Adipocyte (in vitro differentiated cells): Measurements from ENCODE around the gene EYA2.

Experiments used
- DNase-seq: peaks from one replicate; pipeline ENCODE4 v3.0.0-alpha.2; 2015; ENCODE audit warnings: low read depth
- H3K27me3 ChIP-seq: replicated peaks from 2 replicates; pipeline ENCODE4 v1.7.0; 2013; ENCODE audit warnings: mild to moderate bottlenecking, low read length, moderate library complexity; ENCODE audit not compliant: control insufficient read depth, insufficient read depth
- H3K36me3 ChIP-seq: 2 replicates; pipeline ENCODE4 v1.7.0; 2013; ENCODE audit warnings: low read length, mild to moderate bottlenecking, moderate library complexity; ENCODE audit not compliant: control insufficient read depth, insufficient read depth, severe bottlenecking
- H3K4me1 ChIP-seq: 2 replicates; pipeline ENCODE4 v1.7.0; 2013; ENCODE audit warnings: mild to moderate bottlenecking, low read length, moderate library complexity; ENCODE audit not compliant: control insufficient read depth, insufficient read depth
- H3K4me3 ChIP-seq: 2 replicates; pipeline ENCODE4 v1.7.0; 2013; ENCODE audit warnings: mild to moderate bottlenecking, low read length, moderate library complexity
- H3K9ac ChIP-seq: 2 replicates; pipeline ENCODE4 v1.7.0; 2013; ENCODE audit warnings: mild to moderate bottlenecking, low read length, moderate library complexity
- H3K9me3 ChIP-seq: 2 replicates; pipeline ENCODE4 v1.7.0; 2013; ENCODE audit warnings: mild to moderate bottlenecking, low read length, moderate library complexity; ENCODE audit not compliant: control insufficient read depth

Gene EYA2

DNA sequence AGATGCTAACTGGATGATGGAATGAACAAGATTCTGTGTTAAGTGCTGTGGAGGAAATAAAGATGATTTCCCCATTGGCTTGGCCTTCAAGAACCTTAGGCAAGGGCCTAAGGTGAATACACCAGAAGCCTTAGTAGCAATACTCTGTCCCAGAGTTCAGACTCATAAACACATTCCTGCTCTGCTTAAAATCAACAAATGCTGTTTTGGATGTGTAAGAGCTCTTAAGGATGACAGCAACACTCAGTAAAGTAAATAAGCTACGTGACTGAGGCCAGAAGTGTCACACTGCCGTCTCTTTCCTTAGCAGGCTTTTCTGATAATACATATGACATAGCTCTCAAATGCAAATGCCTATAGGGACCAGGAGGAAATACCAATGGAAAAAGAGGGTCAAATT lies 90.6 kb downstream of the EYA2 start:
- Histone ChIP-seq H3K4me1 (peaks cover 38% of the 10 kb centered on the region), H3K9ac (peak overlapping the region; percentile 6), H3K9me3 (peaks cover 8% of the 10 kb centered on the region), H3K27me3 (no peaks in the 10 kb centered on the region), H3K4me3 (no peak overlapping the region), H3K36me3 (no peaks in the 10 kb centered on the region)
- no peak for DNase-seq

DNA sequence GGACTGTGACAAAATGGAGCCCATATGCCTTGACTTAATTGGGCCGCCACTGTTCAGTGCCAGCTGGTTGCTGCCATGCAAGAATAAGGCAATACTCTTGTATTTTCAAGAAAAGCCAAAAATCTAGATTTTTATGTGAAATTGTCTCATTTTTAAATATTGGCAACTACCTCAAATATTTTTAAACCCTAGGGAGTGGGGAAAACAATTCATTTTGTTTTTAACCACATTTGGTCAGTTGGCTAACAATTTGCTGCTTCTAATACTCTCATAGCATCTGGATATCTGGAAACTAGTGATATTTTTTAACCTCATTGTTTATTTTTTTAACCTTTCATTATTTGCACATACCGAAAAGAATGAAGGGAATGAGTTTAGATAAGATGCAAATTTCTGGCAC lies 91.0 kb downstream of the EYA2 start:
- H3K9ac ChIP-seq, result no peak overlapping the region
- no peaks in the 10 kb centered on the region for H3K27me3 ChIP-seq
- peaks cover 8% of the 10 kb centered on the region for H3K9me3 ChIP-seq
- DNase-seq, result peak; percentile 7
- H3K36me3 ChIP-seq, result no peaks in the 10 kb centered on the region
- H3K4me1 ChIP-seq, result peaks cover 42% of the 10 kb centered on the region
- no peak overlapping the region for H3K4me3 ChIP-seq

GRCh38 chr20:46987001-46987400 lies 92.4 kb downstream of the EYA2 start:
- Histone ChIP-seq H3K36me3 (no peaks in the 10 kb centered on the region), H3K9ac (no peak overlapping the region), H3K9me3 (peaks cover 8% of the 10 kb centered on the region)

GRCh38 chr20:46990017-46990595 lies 95.5 kb downstream of the EYA2 start:
- Histone ChIP-seq H3K4me3 (no peak overlapping the region), H3K36me3 (no peaks in the 10 kb centered on the region), H3K9me3 (no peaks in the 10 kb centered on the region)

More at GRCh38 chr20:46987001-46987400, 92.4 kb downstream of the EYA2 start:
- Histone ChIP-seq H3K4me1 (peaks cover 43% of the 10 kb centered on the region), H3K4me3 (no peak overlapping the region), H3K27me3 (no peaks in the 10 kb centered on the region)
- peak; percentile 24 for DNase-seq

GRCh38 chr20:46990596-46991104 lies 96.0 kb downstream of the EYA2 start:
- H3K36me3 ChIP-seq, result no peaks in the 10 kb centered on the region
- H3K9ac ChIP-seq, result no peak overlapping the region
- no peak overlapping the region for H3K4me3 ChIP-seq
- DNase-seq, result no peak
- H3K9me3 ChIP-seq, result no peaks in the 10 kb centered on the region
- no peaks in the 10 kb centered on the region for H3K27me3 ChIP-seq
- peaks cover 20% of the 10 kb centered on the region for H3K4me1 ChIP-seq

More at GRCh38 chr20:46990017-46990595, 95.5 kb downstream of the EYA2 start:
- no peak for DNase-seq
- Histone ChIP-seq H3K9ac (no peak overlapping the region), H3K27me3 (no peaks in the 10 kb centered on the region), H3K4me1 (peaks cover 25% of the 10 kb centered on the region)

GRCh38 chr20:46991168-46991567 lies 96.5 kb downstream of the EYA2 start:
- Histone ChIP-seq H3K9me3 (no peaks in the 10 kb centered on the region), H3K4me3 (no peak overlapping the region), H3K4me1 (peaks cover 20% of the 10 kb centered on the region), H3K9ac (no peak overlapping the region), H3K36me3 (no peaks in the 10 kb centered on the region), H3K27me3 (no peaks in the 10 kb centered on the region)
- no peak for DNase-seq

DNA sequence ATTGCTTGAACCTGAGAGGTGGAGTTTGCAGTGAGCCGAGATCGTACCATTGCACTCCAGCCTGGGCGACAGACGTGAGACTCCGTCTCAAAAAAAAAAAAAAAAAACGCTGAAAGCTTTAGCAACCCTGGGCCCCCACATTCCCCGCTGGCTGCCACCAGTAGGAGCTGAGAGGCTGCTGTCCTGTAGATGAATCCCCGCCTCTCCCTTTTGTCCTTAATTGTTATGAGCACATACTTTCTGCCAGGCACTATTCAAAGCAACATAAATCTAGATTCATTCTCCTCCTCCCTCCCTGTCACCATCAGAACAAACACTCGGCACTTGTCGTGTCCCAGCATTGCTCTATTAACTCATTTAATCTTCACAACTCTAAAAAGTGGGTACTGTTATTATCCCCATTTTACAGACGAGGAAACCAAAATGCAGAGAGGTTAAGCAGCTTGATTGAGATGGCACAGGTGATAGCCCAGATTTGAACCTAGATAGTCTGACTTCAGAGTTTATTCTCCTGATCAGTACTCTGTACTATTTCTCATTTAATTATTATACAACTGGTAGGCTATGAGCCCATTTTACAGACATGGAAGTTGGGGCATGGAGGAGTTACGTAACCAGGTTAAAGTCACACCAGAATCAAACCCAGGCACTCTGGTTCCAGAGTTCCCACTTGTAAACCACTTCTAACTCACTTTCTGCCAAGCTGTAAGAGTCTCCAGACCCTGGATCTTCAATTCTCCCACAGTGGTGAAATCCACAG lies 97.4 kb downstream of the EYA2 start:
- H3K4me3 ChIP-seq, result no peak overlapping the region
- H3K4me1 ChIP-seq, result peaks cover 15% of the 10 kb centered on the region
- no peak overlapping the region for H3K9ac ChIP-seq
- no peaks in the 10 kb centered on the region for H3K27me3 ChIP-seq
- DNase-seq, result no peak
- no peaks in the 10 kb centered on the region for H3K36me3 ChIP-seq
- no peaks in the 10 kb centered on the region for H3K9me3 ChIP-seq

DNA sequence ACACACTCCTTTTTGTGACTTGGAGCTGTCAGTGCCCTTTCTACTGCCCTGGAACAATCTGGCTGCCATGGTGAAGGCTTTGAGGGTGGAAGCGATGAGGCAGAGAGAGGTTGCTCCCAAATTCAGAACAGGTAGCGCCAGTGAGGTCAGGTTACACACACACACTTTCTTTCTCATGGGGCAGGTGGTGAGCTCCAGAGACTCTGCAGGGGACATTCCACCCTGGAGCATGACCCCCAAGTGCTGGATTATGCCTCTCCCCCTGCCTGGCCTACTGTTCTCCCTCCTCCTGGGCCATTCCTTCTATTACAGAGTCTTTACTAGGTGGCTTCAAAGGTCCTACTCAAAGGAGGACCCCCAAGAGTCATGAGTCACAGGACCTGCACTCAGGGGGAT lies 98.0 kb downstream of the EYA2 start:
- no peaks in the 10 kb centered on the region for H3K9me3 ChIP-seq

GRCh38 chr20:46993465-46994095 lies 98.9 kb downstream of the EYA2 start:
- peaks cover 14% of the 10 kb centered on the region for H3K4me1 ChIP-seq
- no peaks in the 10 kb centered on the region for H3K36me3 ChIP-seq
- H3K4me3 ChIP-seq, result no peak overlapping the region
- DNase-seq, result no peak
- H3K9me3 ChIP-seq, result no peaks in the 10 kb centered on the region
- peaks cover 4% of the 10 kb centered on the region for H3K27me3 ChIP-seq
- H3K9ac ChIP-seq, result no peak overlapping the region

More for the DNA sequence above, 98.0 kb downstream of the EYA2 start:
- H3K4me1 ChIP-seq, result peaks cover 13% of the 10 kb centered on the region
- H3K4me3 ChIP-seq, result no peak overlapping the region
- no peak overlapping the region for H3K9ac ChIP-seq
- no peaks in the 10 kb centered on the region for H3K27me3 ChIP-seq
- no peaks in the 10 kb centered on the region for H3K36me3 ChIP-seq
- no peak for DNase-seq

GRCh38 chr20:46994341-46994740 lies 99.7 kb downstream of the EYA2 start:
- peaks cover 14% of the 10 kb centered on the region for H3K4me1 ChIP-seq
- no peaks in the 10 kb centered on the region for H3K36me3 ChIP-seq
- DNase-seq, result no peak
- peaks cover 7% of the 10 kb centered on the region for H3K27me3 ChIP-seq
- no peak overlapping the region for H3K9ac ChIP-seq
- no peak overlapping the region for H3K4me3 ChIP-seq
- H3K9me3 ChIP-seq, result no peaks in the 10 kb centered on the region

DNA sequence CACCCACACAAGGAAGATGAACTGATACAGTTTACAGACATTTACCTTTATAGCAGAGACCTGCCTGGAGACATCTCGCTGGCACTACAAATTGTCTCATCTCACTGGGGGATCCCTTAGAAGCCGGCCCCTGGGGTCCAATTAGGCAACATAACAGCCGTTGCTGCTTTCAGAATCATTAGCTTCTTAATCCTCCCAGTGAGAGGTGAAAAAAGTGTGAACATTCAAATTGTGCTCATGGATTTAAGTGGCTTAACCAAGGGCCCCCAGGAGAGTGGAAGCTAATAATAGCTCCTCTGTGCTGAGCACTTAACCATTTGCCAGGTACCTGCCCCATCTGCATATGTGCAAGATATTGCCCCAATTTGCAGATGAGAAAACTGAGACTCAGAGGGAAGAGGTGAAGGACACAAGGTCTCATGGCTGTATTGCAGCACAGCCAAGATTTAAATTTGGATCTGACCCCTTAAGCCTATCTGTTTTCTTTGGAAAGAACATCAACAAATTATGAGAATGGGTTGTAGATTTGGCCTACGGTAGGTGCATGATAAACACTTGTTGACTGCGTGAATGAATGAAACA lies 101.0 kb downstream of the EYA2 start:
- Histone ChIP-seq H3K27me3 (peaks cover 7% of the 10 kb centered on the region), H3K36me3 (no peaks in the 10 kb centered on the region), H3K9me3 (no peaks in the 10 kb centered on the region), H3K9ac (no peak overlapping the region), H3K4me1 (peaks cover 4% of the 10 kb centered on the region), H3K4me3 (no peak overlapping the region)
- no peak for DNase-seq
